GM12875 (cell line): Measurements from ENCODE around the gene DNM3.

Experiments used
- H3K4me3 ChIP-seq: one replicate; pipeline ENCODE4 v1.5.1; 2011; ENCODE audit warnings: low read depth, low read length, control low read depth
- CTCF ChIP-seq: IDR thresholded peaks from 2 replicates; pipeline ENCODE4 v1.5.1; 2011; ENCODE audit warnings: low read depth, mild to moderate bottlenecking, control low read depth, inconsistent platforms, low read length, moderate library complexity, borderline replicate concordance; ENCODE audit not compliant: insufficient read depth

Gene DNM3

GRCh38 chr1:172208635-172209034 is 367.3 kb downstream of the DNM3 start:
- no peak overlapping the region for H3K4me3 ChIP-seq
- no peak for TF ChIP-seq CTCF

- TF ChIP-seq CTCF, result no peak
- H3K4me3 ChIP-seq, result no peak overlapping the region
Measured at GRCh38 chr1:172211221-172211620, 369.9 kb downstream of the DNM3 start.

- TF ChIP-seq CTCF, result no peak
Measured at GRCh38 chr1:172212124-172212523, 370.8 kb downstream of the DNM3 start.

GRCh38 chr1:172215006-172215405 is 373.7 kb downstream of the DNM3 start:
- no peak for TF ChIP-seq CTCF
- H3K4me3 ChIP-seq, result no peak overlapping the region

More at GRCh38 chr1:172212124-172212523, 370.8 kb downstream of the DNM3 start:
- H3K4me3 ChIP-seq, result no peak overlapping the region

GRCh38 chr1:172219966-172220365 is 378.7 kb downstream of the DNM3 start:
- H3K4me3 ChIP-seq, result no peak overlapping the region
- TF ChIP-seq CTCF, result no peak

- TF ChIP-seq CTCF, result no peak
Measured at GRCh38 chr1:172220376-172220775, 379.1 kb downstream of the DNM3 start.

GRCh38 chr1:172221436-172221835 is 380.1 kb downstream of the DNM3 start:
- TF ChIP-seq CTCF, result no peak
- no peak overlapping the region for H3K4me3 ChIP-seq

More at GRCh38 chr1:172220376-172220775, 379.1 kb downstream of the DNM3 start:
- H3K4me3 ChIP-seq, result no peak overlapping the region
